ENCODE results near the gene TMPRSS6. TPM values are rescaled to one million over a fixed set of nuclear protein-coding genes. Genes with fewer than 3 reads are reported as not detected.

TMPRSS6 gene
- total and polyA plus RNA-seq, 2 of the 13 experiments (the other 11 are each of a cell fraction or from before 2014, with no cell fraction given) = 4.2 to 4.8 TPM

- TF ChIP-seq ZBTB7A (CRISPR knock-in tag; IDR thresholded peaks at IDR 0.05) (no peak), TFE3 (CRISPR knock-in tag; IDR thresholded peaks at IDR 0.05) (peak; percentile 22; the same call in 1 of the 2 replicates), ZNF275 (CRISPR knock-in tag; IDR thresholded peaks at IDR 0.05; ENCODE audit: borderline replicate concordance) (no peak), NRL (CRISPR knock-in tag; IDR thresholded peaks at IDR 0.05; ENCODE audit: borderline replicate concordance) (peak; percentile 66), DNMT3B (CRISPR knock-in tag; conservative IDR thresholded peaks at IDR 0.05) (no peak), ZNF180 (CRISPR knock-in tag; IDR thresholded peaks at IDR 0.05; ENCODE audit: borderline replicate concordance, low read depth) (no peak), HNRNPL (IDR thresholded peaks at IDR 0.05; ENCODE audit: low read depth, low read length) (0 out of 2 replicates have a peak, but pooled peaks have one; percentile 37), SSRP1 (CRISPR knock-in tag; IDR thresholded peaks at IDR 0.05) (no peak), GABPB1 (CRISPR knock-in tag; IDR thresholded peaks at IDR 0.05) (peak; percentile 25; the same call in 1 of the 2 replicates), BRD4 (CRISPR knock-in tag; IDR thresholded peaks at IDR 0.05) (peak; percentile 59), DRAP1 (CRISPR knock-in tag; IDR thresholded peaks at IDR 0.05) (peak; percentile 67), ZKSCAN5 (CRISPR knock-in tag; IDR thresholded peaks at IDR 0.05) (no peak), PRMT3 (CRISPR knock-in tag; IDR thresholded peaks at IDR 0.05; ENCODE audit: borderline replicate concordance, low read depth) (no peak), TRIM24 (CRISPR knock-in tag; IDR thresholded peaks at IDR 0.05) (no peak), ZNF367 (CRISPR knock-in tag; IDR thresholded peaks at IDR 0.05; ENCODE audit: borderline replicate concordance) (no peak), PPARG (CRISPR knock-in tag; conservative IDR thresholded peaks at IDR 0.05) (peak; percentile 42; the same call in 1 of the 2 replicates), NFKB2 (CRISPR knock-in tag; IDR thresholded peaks at IDR 0.05; ENCODE audit: borderline replicate concordance) (peak; percentile 36; the same call in 1 of the 2 replicates), PRDM4 (CRISPR knock-in tag; IDR thresholded peaks at IDR 0.05; ENCODE audit: borderline replicate concordance) (no peak), EEA1 (CRISPR knock-in tag; IDR thresholded peaks at IDR 0.05; ENCODE audit: borderline replicate concordance) (no peak)
Observed at GRCh38 chr22:37109242-37109917, at the start of gene TMPRSS6 (continued).
